Activated CD4-positive, alpha-beta T cell treated with anti-CD3 and anti-CD28 coated beads for 36 hours (primary cell): ENCODE data around the gene SLC25A40. TPM values are rescaled to one million over a fixed set of nuclear protein-coding genes. Genes with fewer than 3 reads are reported as not detected.
"Not testable (repeated sequence)": the region's sequence is repeated elsewhere in the genome, so short reads cannot be mapped to it uniquely, and the experiment has no call there.

ENCODE experiments used
- ATAC-seq: fragments of 200-7000 bp; cut with Tn5 transposase; one replicate; pipeline ENCODE4 v1.10.0; 2021; ENCODE audit warnings: mild to moderate bottlenecking, moderate library complexity
- CTCF ChIA-PET: fragments of 350-600 bp; sonication (Branson Sonifier 250); formaldehyde crosslinking; loops from one replicate; lab custom pipeline; 2021; ENCODE audit warnings: antibody characterized with exemption; lab: Charles Lee
- POLR2A ChIA-PET: fragments of 350-600 bp; sonication (Branson Sonifier 250); formaldehyde crosslinking; loops from one replicate; lab custom pipeline; 2021; ENCODE audit warnings: antibody characterized with exemption, inconsistent platforms; lab: Charles Lee
- DNase-seq: peaks from one replicate; pipeline ENCODE4 v3.0.0-alpha.2; 2020
- H3K27ac Mint-ChIP-seq: one replicate; pipeline ENCODE4 v1.8.0; 2021; ENCODE audit warnings: mixed read lengths
- H3K27me3 Mint-ChIP-seq: one replicate; pipeline ENCODE4 v1.8.0; 2021; ENCODE audit warnings: mixed read lengths
- H3K36me3 Mint-ChIP-seq: one replicate; pipeline ENCODE4 v1.8.0; 2021; ENCODE audit warnings: low read depth, mixed read lengths
- H3K4me1 Mint-ChIP-seq: one replicate; pipeline ENCODE4 v1.8.0; 2021; ENCODE audit warnings: mixed read lengths
- H3K4me3 Mint-ChIP-seq: one replicate; pipeline ENCODE4 v1.8.0; 2021; ENCODE audit warnings: mild to moderate bottlenecking, moderate library complexity, mixed read lengths
- H3K9me3 Mint-ChIP-seq: one replicate; pipeline ENCODE4 v1.8.0; 2021; ENCODE audit warnings: low read depth, mixed read lengths
- intact Hi-C, 2 experiments: fragments of 100-400 bp; cut with DNase I in 1 of 2; cut with micrococcal nuclease in 1 of 2; formaldehyde crosslinking; loops; one replicate each; pipeline versions ENCODE4 v1.14.2 to v1.15.1; 2022 to 2024; cut with DNase I, micrococcal nuclease
- total RNA-seq, 2 experiments: library from RNA; stranded (reverse); gene quantifications; one replicate each; pipeline ENCODE4 v1.2.3, GENCODE V29; 2021

The SLC25A40 gene, protein sequence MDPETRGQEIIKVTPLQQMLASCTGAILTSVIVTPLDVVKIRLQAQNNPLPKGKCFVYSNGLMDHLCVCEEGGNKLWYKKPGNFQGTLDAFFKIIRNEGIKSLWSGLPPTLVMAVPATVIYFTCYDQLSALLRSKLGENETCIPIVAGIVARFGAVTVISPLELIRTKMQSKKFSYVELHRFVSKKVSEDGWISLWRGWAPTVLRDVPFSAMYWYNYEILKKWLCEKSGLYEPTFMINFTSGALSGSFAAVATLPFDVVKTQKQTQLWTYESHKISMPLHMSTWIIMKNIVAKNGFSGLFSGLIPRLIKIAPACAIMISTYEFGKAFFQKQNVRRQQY
- total RNA-seq = 10 to 100 TPM; 38.0 to 41.9 TPM

DNA sequence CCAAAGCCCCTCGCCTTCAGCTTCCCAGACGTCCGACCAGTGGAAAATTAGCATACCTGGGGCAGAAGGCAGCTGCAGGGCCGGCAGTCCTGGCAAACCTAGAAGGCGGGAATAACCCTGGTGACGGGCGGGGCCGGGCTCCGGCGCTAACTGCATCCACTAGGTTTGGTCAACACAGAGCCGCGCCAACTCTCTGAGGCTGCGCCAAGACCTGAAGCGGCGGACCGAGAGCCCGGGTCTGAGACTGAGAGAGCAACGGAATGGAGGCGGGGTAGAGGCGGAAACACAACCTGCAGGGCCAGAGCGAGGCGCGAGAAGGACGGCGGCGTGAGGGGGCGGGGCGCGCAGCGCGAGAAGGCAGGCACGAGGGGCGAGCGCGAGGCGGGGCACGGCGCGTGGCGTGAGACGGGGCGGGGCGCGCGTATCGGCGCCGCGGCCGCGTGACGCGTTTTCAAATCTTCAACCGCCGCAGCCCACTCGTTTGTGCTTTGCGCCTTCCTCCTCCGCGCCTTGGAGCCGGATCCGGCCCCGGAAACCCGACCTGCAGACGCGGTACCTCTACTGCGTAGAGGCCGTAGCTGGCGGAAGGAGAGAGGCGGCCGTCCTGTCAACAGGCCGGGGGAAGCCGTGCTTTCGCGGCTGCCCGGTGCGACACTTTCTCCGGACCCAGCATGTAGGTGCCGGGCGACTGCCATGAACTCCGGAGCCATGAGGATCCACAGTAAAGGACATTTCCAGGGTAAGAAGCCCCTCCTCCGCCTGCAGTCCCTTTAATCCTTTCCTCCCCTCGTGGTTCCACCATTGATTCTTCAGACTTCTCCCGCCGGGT is at the start of gene SLC25A40, which contains the start of gene DBF4:
Gene SLC25A40, minus strand, starts transcription at position 321 of the 829 bp plus-strand sequence. CDS start 17,633 bp downstream, outside the sequence.
Gene DBF4, plus strand, starts transcription at position 454 of the 829 bp plus-strand sequence. Its CDS starts 240 bp downstream, at position 694.
- Mint-ChIP-seq H3K27ac (peak within 1 kb of the TSS; percentile 93), H3K9me3 (peaks cover 15% of the 10 kb centered on the region), H3K4me3 (peak within 1 kb of the TSS; percentile 82), H3K27me3 (no peaks in the 10 kb centered on the region), H3K4me1 (peaks cover 48% of the 10 kb centered on the region), H3K36me3 (peaks cover 55% of the 10 kb centered on the region)
- CTCF ChIA-PET = interaction anchor here (1.3 to 2.6 kb wide), 2 partner anchors 9 to 10 kb away, joined by 3 to 6 read pairs; no protein-coding TSS in a partner anchor
- DNase-seq (peak; percentile 97), ATAC-seq (peak; percentile 91)
- intact Hi-C loops = loop anchor here (1.0 to 10.0 kb wide), 11 partner anchors 58 to 721 kb away; partner anchors contain the start of genes ADAM22 (in 2 of the 2), CROT (in 2 of the 2), DMTF1 (in 2 of the 2) and RUNDC3B (in 2 of the 2)
- POLR2A ChIA-PET = interaction anchor here (0.6 kb wide), 2 partner anchors 275 to 524 kb away, joined by 3 to 4 read pairs; partner anchors contain the start of gene ABCB1

DNA sequence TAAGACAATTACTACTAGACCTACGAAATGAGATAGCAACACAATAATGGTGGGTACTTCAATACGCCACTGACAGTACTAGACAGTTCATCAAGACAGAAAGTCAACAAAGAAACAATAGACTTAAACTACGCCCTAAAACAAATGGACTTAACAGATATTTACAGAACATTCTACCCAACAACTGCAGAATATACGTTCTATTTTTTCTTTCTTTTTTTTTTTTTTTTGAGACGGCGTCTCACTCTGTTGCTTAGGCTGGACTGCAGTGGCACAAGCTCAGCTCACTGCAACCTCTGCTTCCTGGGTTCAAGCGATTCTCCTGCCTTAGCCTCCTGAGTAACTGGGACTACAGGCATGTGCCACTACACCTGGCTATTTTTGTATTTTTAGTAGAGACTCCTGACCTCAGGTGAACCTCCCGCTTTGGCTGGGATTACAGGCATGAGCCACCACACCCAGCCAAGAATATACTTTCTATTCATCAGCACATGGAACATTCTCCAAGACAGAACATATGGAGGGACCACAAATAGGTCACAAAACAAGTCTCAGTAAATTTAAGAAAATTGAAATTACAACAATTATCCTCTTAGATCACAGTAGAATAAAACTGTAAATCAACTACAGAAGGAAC is 46.7 kb upstream of the SLC25A40 start:
- CTCF ChIA-PET, ATAC-seq: not testable (repeated sequence)

DNA sequence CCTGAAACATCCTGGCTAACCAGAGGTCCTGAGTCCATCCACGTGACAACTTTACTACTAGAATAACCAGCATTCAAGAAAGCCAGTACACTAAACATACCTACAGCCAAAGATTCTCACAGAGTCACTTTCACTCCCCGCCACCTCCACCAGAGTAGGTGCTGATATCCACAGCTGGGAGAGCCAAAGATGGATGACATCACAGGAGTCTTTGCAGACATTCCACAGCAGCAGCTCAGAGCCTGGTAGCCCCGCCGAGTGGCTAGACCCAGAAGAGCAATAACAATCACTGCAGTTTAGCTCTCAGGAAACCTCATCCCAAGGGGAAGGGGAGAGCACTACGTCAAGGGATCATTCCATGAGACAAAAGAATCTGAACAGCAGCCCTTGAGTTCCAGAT is 44.4 kb upstream of the SLC25A40 start:
- Mint-ChIP-seq H3K27ac (no peak overlapping the region), H3K27me3 (peaks cover 3% of the 10 kb centered on the region), H3K9me3 (no peaks in the 10 kb centered on the region), H3K36me3 (no peaks in the 10 kb centered on the region), H3K4me3 (no peak overlapping the region), H3K4me1 (no peaks in the 10 kb centered on the region)
- intact Hi-C loops = no loop called here
- DNase-seq (no peak), ATAC-seq (no peak)
- ChIA-PET POLR2A (no interaction called here), CTCF (interaction anchor here (0.6 to 1.5 kb wide), 2 partner anchors 34 to 509 kb away, joined by 3 to 4 read pairs; no protein-coding TSS in a partner anchor)

More for the DNA sequence above, 46.7 kb upstream of the SLC25A40 start:
- H3K27ac Mint-ChIP-seq, H3K27me3 Mint-ChIP-seq, DNase-seq, intact Hi-C loops, H3K9me3 Mint-ChIP-seq, H3K36me3 Mint-ChIP-seq, H3K4me1 Mint-ChIP-seq, POLR2A ChIA-PET, H3K4me3 Mint-ChIP-seq: not testable (repeated sequence)

DNA sequence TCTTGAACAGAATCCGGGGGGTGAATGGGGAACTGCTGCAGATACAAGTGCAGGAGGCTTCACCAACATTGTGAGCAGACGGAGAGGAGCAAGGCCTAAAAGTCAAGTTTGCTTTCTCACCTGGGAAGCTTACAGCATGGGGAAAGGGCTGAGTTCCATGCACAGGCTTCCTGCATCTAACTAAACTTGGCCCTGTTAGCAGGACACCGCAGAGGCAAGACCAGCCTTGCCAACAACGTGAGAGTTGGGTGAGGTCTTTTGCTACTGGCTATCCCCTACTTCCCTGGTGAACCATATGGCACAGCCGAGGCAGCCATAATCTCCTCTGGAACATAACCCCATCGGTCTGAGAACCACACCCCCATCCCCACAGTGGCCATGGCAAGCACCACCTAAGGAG is 43.7 kb upstream of the SLC25A40 start:
- ChIA-PET POLR2A (no interaction called here), CTCF (no interaction called here)
- Mint-ChIP-seq H3K4me1 (no peaks in the 10 kb centered on the region), H3K36me3 (no peaks in the 10 kb centered on the region), H3K27me3 (peaks cover 3% of the 10 kb centered on the region), H3K4me3 (no peak overlapping the region), H3K27ac (no peak overlapping the region), H3K9me3 (no peaks in the 10 kb centered on the region)
- ATAC-seq = no peak
- DNase-seq = no peak
- intact Hi-C loops = no loop called here

DNA sequence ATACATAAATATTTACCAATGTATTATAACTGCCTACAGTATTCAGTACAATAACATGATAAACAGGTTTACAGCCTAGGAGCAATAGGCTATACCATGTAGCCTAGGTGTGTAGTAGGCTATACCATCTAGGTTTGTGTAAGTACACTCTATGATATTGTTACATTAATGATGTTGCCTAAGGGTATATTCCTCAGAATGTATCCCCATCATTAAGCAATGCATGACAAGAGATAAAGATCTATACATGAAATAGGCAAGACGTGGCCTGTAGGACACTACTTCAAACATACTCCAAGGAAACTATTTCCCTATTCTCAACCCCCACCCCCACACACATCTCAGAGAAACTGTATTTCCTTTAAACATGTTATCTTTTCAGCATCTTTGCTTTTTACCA is 42.6 kb upstream of the SLC25A40 start:
- ChIA-PET CTCF (interaction anchor here (1.1 kb wide), 1 partner anchor 12 kb away, joined by 3 read pairs; no protein-coding TSS in a partner anchor), POLR2A (no interaction called here)
- intact Hi-C loops = no loop called here
- no peaks in the 10 kb centered on the region for H3K36me3 Mint-ChIP-seq
- ATAC-seq = no peak
- no peaks in the 10 kb centered on the region for H3K9me3 Mint-ChIP-seq
- no peak for DNase-seq
- H3K4me1 Mint-ChIP-seq = no peaks in the 10 kb centered on the region
- H3K27me3 Mint-ChIP-seq = peaks cover 3% of the 10 kb centered on the region
- H3K4me3 Mint-ChIP-seq = no peak overlapping the region
- H3K27ac Mint-ChIP-seq = no peak overlapping the region

DNA sequence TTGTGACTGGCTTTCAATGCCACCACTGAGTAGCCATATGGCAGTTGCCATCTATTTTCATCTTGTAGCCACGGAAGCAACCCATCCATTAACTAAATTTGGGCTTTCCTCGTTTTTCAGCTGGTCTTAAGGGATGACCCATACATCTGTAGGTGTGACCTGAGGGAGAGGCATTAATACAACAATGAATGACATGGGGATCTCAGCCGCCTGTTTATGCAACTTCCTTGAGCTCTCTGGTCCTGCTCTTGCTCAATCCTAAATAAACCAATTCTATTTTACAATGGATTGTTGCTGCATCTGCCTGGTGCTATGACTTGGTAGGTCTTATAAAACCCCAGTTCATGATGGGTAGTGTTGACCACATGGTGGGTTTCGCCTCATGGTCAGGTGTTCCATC is 36.0 kb upstream of the SLC25A40 start:
- DNase-seq (no peak), ATAC-seq (no peak)
- intact Hi-C loops = no loop called here
- peaks cover 3% of the 10 kb centered on the region for H3K4me1 Mint-ChIP-seq
- POLR2A ChIA-PET = no interaction called here
- H3K36me3 Mint-ChIP-seq = peaks cover 9% of the 10 kb centered on the region
- H3K4me3 Mint-ChIP-seq = no peak overlapping the region
- CTCF ChIA-PET = no interaction called here
- no peaks in the 10 kb centered on the region for H3K27me3 Mint-ChIP-seq
- no peak overlapping the region for H3K27ac Mint-ChIP-seq
- H3K9me3 Mint-ChIP-seq = no peaks in the 10 kb centered on the region

DNA sequence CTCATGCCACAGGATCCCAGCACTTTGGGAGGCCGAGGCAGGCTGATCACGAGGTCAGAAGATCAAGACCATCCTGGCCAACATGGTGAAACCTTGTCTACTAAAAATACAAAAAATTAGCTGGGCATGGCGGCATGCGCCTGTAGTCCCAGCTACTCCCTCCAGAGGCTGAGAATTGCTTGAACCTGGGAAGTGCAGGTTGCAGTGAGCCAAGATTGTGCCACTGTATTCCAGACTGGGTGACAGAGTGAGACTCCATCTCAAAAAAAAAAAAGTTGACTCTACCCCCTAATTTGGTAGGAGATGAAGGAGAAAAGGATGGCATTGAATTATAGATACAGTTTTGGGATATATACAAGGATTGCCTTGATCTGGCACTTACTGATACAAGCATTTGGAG is 32.7 kb upstream of the SLC25A40 start:
- H3K27me3 Mint-ChIP-seq, POLR2A ChIA-PET, DNase-seq, CTCF ChIA-PET, H3K9me3 Mint-ChIP-seq, H3K4me1 Mint-ChIP-seq, ATAC-seq, H3K27ac Mint-ChIP-seq, H3K4me3 Mint-ChIP-seq, intact Hi-C loops: not testable (repeated sequence)
- peaks cover 19% of the 10 kb centered on the region for H3K36me3 Mint-ChIP-seq

DNA sequence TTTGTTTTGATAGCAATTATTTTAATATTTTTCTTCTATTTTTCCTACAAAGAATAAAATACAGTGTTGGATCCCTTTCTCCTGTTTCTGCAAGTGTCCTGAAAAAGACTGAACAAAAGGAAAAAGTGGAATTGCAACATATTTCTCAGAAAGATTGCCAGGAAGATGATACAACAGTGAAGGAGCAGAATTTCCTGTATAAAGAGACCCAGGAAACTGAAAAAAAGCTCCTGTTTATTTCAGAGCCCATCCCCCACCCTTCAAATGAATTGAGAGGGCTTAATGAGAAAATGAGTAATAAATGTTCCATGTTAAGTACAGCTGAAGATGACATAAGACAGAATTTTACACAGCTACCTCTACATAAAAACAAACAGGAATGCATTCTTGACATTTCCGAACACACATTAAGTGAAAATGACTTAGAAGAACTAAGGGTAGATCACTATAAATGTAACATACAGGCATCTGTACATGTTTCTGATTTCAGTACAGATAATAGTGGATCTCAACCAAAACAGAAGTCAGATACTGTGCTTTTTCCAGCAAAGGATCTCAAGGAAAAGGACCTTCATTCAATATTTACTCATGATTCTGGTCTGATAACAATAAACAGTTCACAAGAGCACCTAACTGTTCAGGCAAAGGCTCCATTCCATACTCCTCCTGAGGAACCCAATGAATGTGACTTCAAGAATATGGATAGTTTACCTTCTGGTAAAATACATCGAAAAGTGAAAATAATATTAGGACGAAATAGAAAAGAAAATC is 31.2 kb upstream of the SLC25A40 start:
- intact Hi-C loops = not testable (repeated sequence)

DNA sequence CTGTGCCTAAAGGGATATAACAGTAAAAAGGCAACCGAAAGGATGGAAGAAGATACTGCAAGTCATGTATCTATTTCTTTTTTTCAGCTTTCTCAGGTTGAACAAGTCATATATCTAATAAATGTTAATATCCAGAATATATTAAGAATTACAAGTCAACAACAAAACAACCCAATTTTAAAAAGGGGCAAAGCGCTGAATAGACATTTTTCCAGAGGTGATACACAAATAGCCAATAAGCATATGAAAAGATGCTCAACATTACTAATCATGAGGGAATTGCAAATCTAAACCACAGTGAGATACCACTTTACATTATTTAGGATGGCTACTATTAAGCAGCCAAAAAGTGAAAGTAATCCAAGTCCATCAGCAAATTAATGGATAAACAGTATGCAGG is 23.1 kb upstream of the SLC25A40 start:
- H3K27me3 Mint-ChIP-seq = no peaks in the 10 kb centered on the region
- H3K36me3 Mint-ChIP-seq = peaks cover 40% of the 10 kb centered on the region
- intact Hi-C loops = no loop called here
- H3K9me3 Mint-ChIP-seq = no peaks in the 10 kb centered on the region
- H3K4me3 Mint-ChIP-seq = no peak overlapping the region
- ChIA-PET POLR2A (no interaction called here), CTCF (no interaction called here)
- DNase-seq (no peak), ATAC-seq (no peak)
- H3K27ac Mint-ChIP-seq = no peak overlapping the region
- H3K4me1 Mint-ChIP-seq = peaks cover 9% of the 10 kb centered on the region

More for the DNA sequence above, 31.2 kb upstream of the SLC25A40 start:
- H3K4me3 Mint-ChIP-seq, H3K4me1 Mint-ChIP-seq, H3K9me3 Mint-ChIP-seq, POLR2A ChIA-PET, ATAC-seq, DNase-seq, H3K27me3 Mint-ChIP-seq: not testable (repeated sequence)
- CTCF ChIA-PET = interaction anchor here (1.1 to 1.4 kb wide), 2 partner anchors 11 to 20 kb away, joined by 3 read pairs; no protein-coding TSS in a partner anchor
- Mint-ChIP-seq H3K27ac (peak overlapping the region; percentile 6), H3K36me3 (peaks cover 19% of the 10 kb centered on the region)

DNA sequence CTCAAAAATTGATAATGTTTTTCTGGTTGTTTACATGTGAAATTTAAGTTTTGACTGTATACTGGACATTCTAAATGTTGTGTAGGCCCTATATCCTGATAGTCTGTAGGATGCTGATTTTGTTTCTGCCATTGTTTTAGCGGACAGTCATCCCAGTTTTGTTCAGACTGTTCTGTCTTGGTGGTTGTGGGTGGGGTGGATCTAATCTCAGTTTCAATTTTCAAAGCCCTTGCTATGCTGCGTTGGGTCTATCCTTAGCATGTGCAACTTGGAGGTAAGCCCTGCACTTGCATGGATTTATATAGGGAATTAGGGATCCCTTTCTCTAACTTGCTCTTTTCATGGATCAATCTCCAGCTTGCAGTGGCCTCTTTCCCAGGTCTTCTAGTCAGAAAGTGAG is 19.2 kb upstream of the SLC25A40 start:
- DNase-seq = no peak

More for the DNA sequence above, 19.2 kb upstream of the SLC25A40 start:
- Mint-ChIP-seq H3K4me3 (no peak overlapping the region), H3K27me3 (no peaks in the 10 kb centered on the region), H3K36me3 (peaks cover 40% of the 10 kb centered on the region), H3K9me3 (no peaks in the 10 kb centered on the region), H3K27ac (no peak overlapping the region), H3K4me1 (peaks cover 9% of the 10 kb centered on the region)
- CTCF ChIA-PET = no interaction called here
- POLR2A ChIA-PET = no interaction called here
- no peak for ATAC-seq
- intact Hi-C loops = no loop called here
